HepG2 (cell line): ENCODE data around the gene PLEKHG2. TPM values are rescaled to one million over a fixed set of nuclear protein-coding genes. Genes with fewer than 3 reads are reported as not detected.

Source experiments
- FOXA3 ChIP-seq: IDR thresholded peaks from 2 replicates; pipeline ENCODE4 v1.6.1; 2016; ENCODE audit warnings: missing genetic modification reagents, missing compliant biosample characterization
- HDAC6 ChIP-seq: fragments of 200-600 bp; sonication (generic); IDR thresholded peaks from 2 replicates; pipeline ENCODE4 v1.7.0; 2017; ENCODE audit warnings: mild to moderate bottlenecking, antibody characterized with exemption, low read length, low read depth
- KLF15 ChIP-seq: sonication (generic); formaldehyde crosslinking; IDR thresholded peaks from 2 replicates; pipeline ENCODE4 v1.8.1; 2023; ENCODE audit warnings: borderline replicate concordance, mild to moderate bottlenecking, inconsistent platforms, missing genetic modification reagents, mixed read lengths
- PITX1 ChIP-seq: sonication (generic); formaldehyde crosslinking; IDR thresholded peaks from 2 replicates; pipeline ENCODE4 v1.5.1; 2020; ENCODE audit warnings: mild to moderate bottlenecking, missing genetic modification reagents
- SIX1 ChIP-seq: sonication (generic); formaldehyde crosslinking; IDR thresholded peaks from 2 replicates; pipeline ENCODE4 v1.4.0; 2020; ENCODE audit warnings: missing genetic modification reagents, borderline replicate concordance
- ZBTB38 ChIP-seq: sonication (generic); formaldehyde crosslinking; IDR thresholded peaks from 2 replicates; pipeline ENCODE4 v1.5.1; 2020; ENCODE audit warnings: mild to moderate bottlenecking, missing genetic modification reagents
- ZFP37 ChIP-seq: sonication (generic); formaldehyde crosslinking; IDR thresholded peaks from 2 replicates; pipeline ENCODE4 v1.4.0; 2020; ENCODE audit warnings: missing genetic modification reagents, borderline replicate concordance
- ZIK1 ChIP-seq: sonication (generic); formaldehyde crosslinking; IDR thresholded peaks from 2 replicates; pipeline ENCODE4 v1.5.0; 2020; ENCODE audit warnings: mild to moderate bottlenecking, low read depth, missing genetic modification reagents, borderline replicate concordance
- ZNF282 ChIP-seq: fragments of 450-650 bp; IDR thresholded peaks from 2 replicates; pipeline ENCODE4 v1.6.1; 2018; ENCODE audit not compliant: partially characterized antibody
- ZNF460 ChIP-seq: sonication (generic); formaldehyde crosslinking; IDR thresholded peaks from 2 replicates; pipeline ENCODE4 v1.5.1; 2020; ENCODE audit warnings: missing genetic modification reagents, mild to moderate bottlenecking, borderline replicate concordance
- ZNF598 ChIP-seq: sonication (generic); formaldehyde crosslinking; IDR thresholded peaks from 2 replicates; pipeline ENCODE4 v1.5.1; 2020; ENCODE audit warnings: mild to moderate bottlenecking, missing genetic modification reagents, borderline replicate concordance
- ZNF761 ChIP-seq: sonication (generic); formaldehyde crosslinking; conservative IDR thresholded peaks from 2 replicates; pipeline ENCODE4 v1.4.0; 2020; ENCODE audit warnings: mild to moderate bottlenecking, missing genetic modification reagents
- polyA plus RNA-seq, 8 experiments: library from polyadenylated mRNA; depleted of rRNA in 3 of 8; stranded (reverse) in 7 of 8; unstranded in 1 of 8; fragments of >200 nt; fragmentation: Illumina TruSeq in 4 of 8; extraction: Trizol in 4 of 8; gene quantifications; 2 replicates each; pipeline versions ENCODE4 v1.2.1 to v1.2.3, GENCODE V29; 2011 to 2016; ENCODE audit warnings: low read depth in 4 of 8, missing spikeins in 1 of 8, mixed read lengths in 1 of 8; ENCODE audit not compliant: insufficient read depth in 1 of 8
- total RNA-seq, 5 experiments: library from RNA; depleted of rRNA; stranded (reverse); fragments of >200 nt; fragmentation: Illumina TruSeq; extraction: Trizol; gene quantifications; 2 replicates each; pipeline ENCODE4 v1.2.3, GENCODE V29; 2016; ENCODE audit warnings: low read depth in 1 of 5
- TF ChIP-seq, protein P1 (sequence below): sonication (generic); formaldehyde crosslinking; IDR thresholded peaks from 2 replicates; pipeline ENCODE4 v1.5.0; 2020; ENCODE audit warnings: mild to moderate bottlenecking, missing genetic modification reagents, moderate library complexity
- TF ChIP-seq, protein P2 (sequence below): sonication (generic); formaldehyde crosslinking; IDR thresholded peaks from 2 replicates; pipeline ENCODE4 v1.5.0; 2020; ENCODE audit warnings: missing genetic modification reagents
- TF ChIP-seq, protein P3 (sequence below), 2 experiments: sonication (generic) in 1 of 2; formaldehyde crosslinking in 1 of 2; IDR thresholded peaks; 2 replicates each; pipeline versions ENCODE4 v1.5.1 to v1.6.1; 2011 to 2020; ENCODE audit warnings: borderline replicate concordance in 1 of 2, low read depth in 1 of 2, low read length in 1 of 2, mild to moderate bottlenecking in 1 of 2, missing genetic modification reagents in 1 of 2, moderate library complexity in 1 of 2
- TF ChIP-seq, protein P4 (sequence below): sonication (generic); formaldehyde crosslinking; IDR thresholded peaks from 2 replicates; pipeline ENCODE4 v1.5.1; 2020; ENCODE audit warnings: missing genetic modification reagents, mild to moderate bottlenecking, borderline replicate concordance
- TF ChIP-seq, protein P5 (sequence below): IDR thresholded peaks from 2 replicates; pipeline ENCODE4 v1.6.1; 2016; ENCODE audit warnings: missing compliant biosample characterization, missing genetic modification reagents, borderline replicate concordance

Gene PLEKHG2
- total and polyA plus RNA-seq, 2 of the 13 experiments (the other 11 are each of a cell fraction or from before 2014, with no cell fraction given): 3.6 to 6.8 TPM

DNA sequence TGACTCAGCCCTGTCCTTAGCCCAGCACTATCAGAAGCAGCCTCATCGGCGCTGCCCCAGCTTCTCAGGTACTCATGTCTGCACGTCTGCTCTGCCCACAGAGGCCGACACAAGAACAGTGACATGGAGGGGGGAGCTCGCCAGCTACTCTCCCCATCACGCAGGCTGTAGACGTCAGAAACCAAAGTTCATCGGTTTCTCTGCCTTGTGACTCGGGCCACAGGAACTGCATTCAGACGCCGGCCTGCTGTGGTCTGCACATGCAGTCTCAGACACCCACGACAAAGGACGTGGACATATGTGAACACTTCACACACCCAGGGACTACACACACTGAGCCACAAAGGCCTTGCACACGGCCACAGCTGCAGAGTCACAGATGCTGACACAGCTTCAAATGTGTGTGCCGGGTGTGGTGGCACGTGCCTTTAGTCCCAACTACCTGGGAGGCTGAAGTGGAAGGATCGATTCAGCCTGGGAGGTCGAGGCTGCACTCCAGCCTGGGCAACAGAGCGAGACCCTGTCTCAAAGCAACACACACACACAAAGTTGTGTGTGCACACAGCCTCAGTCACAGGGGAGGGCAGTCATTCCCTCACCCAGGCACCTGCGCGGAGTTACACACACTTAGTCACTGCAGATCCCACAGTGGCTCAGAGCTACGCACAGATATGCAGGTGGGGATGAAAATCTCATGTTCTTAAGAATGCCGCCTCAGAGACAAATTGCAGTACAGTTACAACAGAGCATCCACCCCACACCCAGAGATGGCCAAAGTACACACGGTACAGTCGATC, 10.7 kb upstream of the PLEKHG2 start (continued):
- TF ChIP-seq, protein P1, sequence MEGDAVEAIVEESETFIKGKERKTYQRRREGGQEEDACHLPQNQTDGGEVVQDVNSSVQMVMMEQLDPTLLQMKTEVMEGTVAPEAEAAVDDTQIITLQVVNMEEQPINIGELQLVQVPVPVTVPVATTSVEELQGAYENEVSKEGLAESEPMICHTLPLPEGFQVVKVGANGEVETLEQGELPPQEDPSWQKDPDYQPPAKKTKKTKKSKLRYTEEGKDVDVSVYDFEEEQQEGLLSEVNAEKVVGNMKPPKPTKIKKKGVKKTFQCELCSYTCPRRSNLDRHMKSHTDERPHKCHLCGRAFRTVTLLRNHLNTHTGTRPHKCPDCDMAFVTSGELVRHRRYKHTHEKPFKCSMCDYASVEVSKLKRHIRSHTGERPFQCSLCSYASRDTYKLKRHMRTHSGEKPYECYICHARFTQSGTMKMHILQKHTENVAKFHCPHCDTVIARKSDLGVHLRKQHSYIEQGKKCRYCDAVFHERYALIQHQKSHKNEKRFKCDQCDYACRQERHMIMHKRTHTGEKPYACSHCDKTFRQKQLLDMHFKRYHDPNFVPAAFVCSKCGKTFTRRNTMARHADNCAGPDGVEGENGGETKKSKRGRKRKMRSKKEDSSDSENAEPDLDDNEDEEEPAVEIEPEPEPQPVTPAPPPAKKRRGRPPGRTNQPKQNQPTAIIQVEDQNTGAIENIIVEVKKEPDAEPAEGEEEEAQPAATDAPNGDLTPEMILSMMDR: peak; percentile 28; the same call in 1 of the 2 replicates
- TF ChIP-seq HDAC6 (no peak), ZIK1 (CRISPR knock-in tag) (peak; percentile 66), ZBTB38 (peak; percentile 66), KLF15 (CRISPR knock-in tag) (no peak), FOXA3 (peak; percentile 59), ZNF761 (CRISPR knock-in tag) (peak; percentile 89), ZFP37 (CRISPR knock-in tag) (peak; percentile 93; the same call in 1 of the 2 replicates), SIX1 (CRISPR knock-in tag) (no peak; the same call in 1 of the 2 replicates), ZNF598 (CRISPR knock-in tag) (peak; percentile 79; the same call in 1 of the 2 replicates), ZNF282 (no peak), ZNF460 (CRISPR knock-in tag) (peak; percentile 82), PITX1 (CRISPR knock-in tag) (no peak)
- TF ChIP-seq, protein P2, sequence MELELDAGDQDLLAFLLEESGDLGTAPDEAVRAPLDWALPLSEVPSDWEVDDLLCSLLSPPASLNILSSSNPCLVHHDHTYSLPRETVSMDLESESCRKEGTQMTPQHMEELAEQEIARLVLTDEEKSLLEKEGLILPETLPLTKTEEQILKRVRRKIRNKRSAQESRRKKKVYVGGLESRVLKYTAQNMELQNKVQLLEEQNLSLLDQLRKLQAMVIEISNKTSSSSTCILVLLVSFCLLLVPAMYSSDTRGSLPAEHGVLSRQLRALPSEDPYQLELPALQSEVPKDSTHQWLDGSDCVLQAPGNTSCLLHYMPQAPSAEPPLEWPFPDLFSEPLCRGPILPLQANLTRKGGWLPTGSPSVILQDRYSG: no peak
- TF ChIP-seq, protein P3, sequence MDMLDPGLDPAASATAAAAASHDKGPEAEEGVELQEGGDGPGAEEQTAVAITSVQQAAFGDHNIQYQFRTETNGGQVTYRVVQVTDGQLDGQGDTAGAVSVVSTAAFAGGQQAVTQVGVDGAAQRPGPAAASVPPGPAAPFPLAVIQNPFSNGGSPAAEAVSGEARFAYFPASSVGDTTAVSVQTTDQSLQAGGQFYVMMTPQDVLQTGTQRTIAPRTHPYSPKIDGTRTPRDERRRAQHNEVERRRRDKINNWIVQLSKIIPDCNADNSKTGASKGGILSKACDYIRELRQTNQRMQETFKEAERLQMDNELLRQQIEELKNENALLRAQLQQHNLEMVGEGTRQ (IDR thresholded peaks at IDR 0.05; ENCODE audit: low read depth, low read length): peak; percentile 2; the same call in 1 of the 2 replicates
- TF ChIP-seq, protein P3 (CRISPR knock-in tag; IDR thresholded peaks at IDR 0.05; ENCODE audit: borderline replicate concordance): 0 out of 2 replicates have a peak, but pooled peaks have one; percentile 58
- TF ChIP-seq, protein P4, sequence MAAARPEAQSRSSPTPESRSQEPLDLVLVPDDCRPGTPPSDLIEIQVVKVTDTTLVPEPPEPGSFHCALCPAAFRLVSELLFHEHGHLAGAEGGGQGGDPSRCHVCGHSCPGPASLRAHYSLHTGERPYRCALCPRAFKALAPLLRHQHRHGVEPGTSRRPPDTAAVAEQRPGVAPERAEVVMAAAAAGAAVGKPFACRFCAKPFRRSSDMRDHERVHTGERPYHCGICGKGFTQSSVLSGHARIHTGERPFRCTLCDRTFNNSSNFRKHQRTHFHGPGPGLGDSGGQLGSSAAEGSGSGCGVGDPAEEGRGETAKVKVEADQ: 0 out of 2 replicates have a peak, but pooled peaks have one; percentile 64
- TF ChIP-seq, protein P5, sequence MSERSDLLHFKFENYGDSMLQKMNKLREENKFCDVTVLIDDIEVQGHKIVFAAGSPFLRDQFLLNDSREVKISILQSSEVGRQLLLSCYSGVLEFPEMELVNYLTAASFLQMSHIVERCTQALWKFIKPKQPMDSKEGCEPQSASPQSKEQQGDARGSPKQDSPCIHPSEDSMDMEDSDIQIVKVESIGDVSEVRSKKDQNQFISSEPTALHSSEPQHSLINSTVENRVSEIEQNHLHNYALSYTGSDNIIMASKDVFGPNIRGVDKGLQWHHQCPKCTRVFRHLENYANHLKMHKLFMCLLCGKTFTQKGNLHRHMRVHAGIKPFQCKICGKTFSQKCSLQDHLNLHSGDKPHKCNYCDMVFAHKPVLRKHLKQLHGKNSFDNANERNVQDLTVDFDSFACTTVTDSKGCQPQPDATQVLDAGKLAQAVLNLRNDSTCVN (CRISPR knock-in tag): peak; percentile 41; the same call in 1 of the 2 replicates
